Endodermal cell (in vitro differentiated cells): ENCODE results near the gene PCTP. TPM values are rescaled to one million over a fixed set of nuclear protein-coding genes. Genes with fewer than 3 reads are reported as not detected.

Experiments
- DNase-seq: peaks from one replicate; pipeline ENCODE4 v3.0.0-alpha.2; 2017
- H3K27ac ChIP-seq: 2 replicates; pipeline ENCODE4 v1.5.1; 2013; ENCODE audit warnings: mild to moderate bottlenecking, low read depth, low read length, moderate library complexity
- H3K27me3 ChIP-seq: 2 replicates; pipeline ENCODE4 v1.6.1; 2013; ENCODE audit warnings: mild to moderate bottlenecking, low read length, moderate library complexity; ENCODE audit not compliant: insufficient read depth, control insufficient read depth, poor library complexity, severe bottlenecking
- H3K36me3 ChIP-seq: 2 replicates; pipeline ENCODE4 v1.7.0; 2013; ENCODE audit warnings: mild to moderate bottlenecking, low read length, moderate library complexity; ENCODE audit not compliant: control insufficient read depth, insufficient read depth
- H3K4me1 ChIP-seq: one replicate; pipeline ENCODE4 v1.7.0; 2013; ENCODE audit warnings: low read length; ENCODE audit not compliant: control insufficient read depth, insufficient read depth
- H3K4me3 ChIP-seq: 2 replicates; pipeline ENCODE4 v1.5.1; 2013; ENCODE audit warnings: mild to moderate bottlenecking, low read length, moderate library complexity
- H3K9ac ChIP-seq: 2 replicates; pipeline ENCODE4 v1.6.1; 2013; ENCODE audit warnings: mild to moderate bottlenecking, low read length, moderate library complexity; ENCODE audit not compliant: poor library complexity, severe bottlenecking; ENCODE audit errors: extremely low read depth
- H3K9me3 ChIP-seq: 2 replicates; pipeline ENCODE4 v1.6.1; 2013; ENCODE audit warnings: mild to moderate bottlenecking, low read length, moderate library complexity; ENCODE audit not compliant: control insufficient read depth
- H3K27ac Mint-ChIP-seq: 2 replicates; pipeline ENCODE4 v1.8.0; 2020; ENCODE audit warnings: mixed read lengths
- H3K27me3 Mint-ChIP-seq: 2 replicates; pipeline ENCODE4 v1.8.0; 2021; ENCODE audit warnings: mild to moderate bottlenecking, mixed read lengths; ENCODE audit not compliant: insufficient read depth
- H3K36me3 Mint-ChIP-seq: 2 replicates; pipeline ENCODE4 v1.8.0; 2020; ENCODE audit warnings: low read depth, mixed read lengths
- H3K4me1 Mint-ChIP-seq: 2 replicates; pipeline ENCODE4 v1.8.0; 2020; ENCODE audit warnings: mixed read lengths
- H3K4me3 Mint-ChIP-seq: 2 replicates; pipeline ENCODE4 v1.8.0; 2020; ENCODE audit warnings: mild to moderate bottlenecking, moderate library complexity, mixed read lengths
- H3K9me3 Mint-ChIP-seq: 2 replicates; pipeline ENCODE4 v1.8.0; 2020; ENCODE audit warnings: mild to moderate bottlenecking, mixed read lengths
- CTCF ChIP-seq: fragments of 200-600 bp; sonication (generic); conservative IDR thresholded peaks from 2 replicates; pipeline ENCODE4 v1.5.0; 2021; ENCODE audit warnings: antibody characterized with exemption, mild to moderate bottlenecking
- WGBS, 2 experiments: methylation state at CpG; one replicate each; pipeline versions ENCODE4 v1.1.5 to v1.1.7; 2013; ENCODE audit warnings: missing lambda C conversion rate in 2 of 2, mixed read lengths in 1 of 2; ENCODE audit not compliant: insufficient coverage in 1 of 2, insufficient read length in 1 of 2; 5-methylcytosine and 5-hydroxymethylcytosine counted together
- total RNA-seq, 2 donors: library from RNA; stranded (reverse); fragmentation: NEBNext Ultra II Directional in 1 of 2; extraction: Animal tissue kit (Norgen Biotek cat#: 25700) in 1 of 2; gene quantifications; 2 replicates in 1 of 2; 3 replicates in 1 of 2; pipeline ENCODE4 v1.2.1, GENCODE V29; 2021

PCTP gene
- total RNA-seq, 2 donors from 2014 or later: 29.0 to 47.2 TPM

GRCh38 chr17:55727920-55728319 lies 22.9 kb upstream of the PCTP start:
- Histone ChIP-seq H3K27ac (no peak overlapping the region), H3K9ac (no peak overlapping the region), H3K4me1 (peaks cover 12% of the 10 kb centered on the region), H3K9me3 (no peaks in the 10 kb centered on the region), H3K27me3 (no peaks in the 10 kb centered on the region), H3K36me3 (no peaks in the 10 kb centered on the region), H3K4me3 (no peak overlapping the region)
- no peak for DNase-seq
- TF ChIP-seq CTCF: no peak
- H3K36me3 Mint-ChIP-seq: no peaks in the 10 kb centered on the region
- WGBS, 2 experiments: 80% methylated on average over 1 of the region's 1 CpG; no CpG with 5 or more reads in 1 of the 2 experiments
- no peaks in the 10 kb centered on the region for H3K27me3 Mint-ChIP-seq
- peaks cover 33% of the 10 kb centered on the region for H3K4me1 Mint-ChIP-seq
- no peak overlapping the region for H3K27ac Mint-ChIP-seq
- H3K9me3 Mint-ChIP-seq: no peaks in the 10 kb centered on the region
- no peak overlapping the region for H3K4me3 Mint-ChIP-seq

GRCh38 chr17:55728361-55728760 lies 22.5 kb upstream of the PCTP start:
- Mint-ChIP-seq H3K4me1 (peaks cover 29% of the 10 kb centered on the region), H3K36me3 (no peaks in the 10 kb centered on the region), H3K27me3 (no peaks in the 10 kb centered on the region), H3K9me3 (no peaks in the 10 kb centered on the region), H3K4me3 (no peak overlapping the region), H3K27ac (no peak overlapping the region)
- no peak overlapping the region for H3K27ac ChIP-seq
- H3K9ac ChIP-seq: no peak overlapping the region
- H3K4me3 ChIP-seq: no peak overlapping the region
- no peak for TF ChIP-seq CTCF
- 80% methylated on average over 5 of the region's 5 CpGs for WGBS, 2 experiments
- no peaks in the 10 kb centered on the region for H3K36me3 ChIP-seq
- H3K9me3 ChIP-seq: no peaks in the 10 kb centered on the region
- no peaks in the 10 kb centered on the region for H3K27me3 ChIP-seq
- no peak for DNase-seq
- H3K4me1 ChIP-seq: peaks cover 12% of the 10 kb centered on the region

- no peak overlapping the region for H3K27ac Mint-ChIP-seq
These were observed 22.0 kb upstream of the PCTP start for GRCh38 chr17:55728833-55729232.

More at GRCh38 chr17:55728833-55729232, 22.0 kb upstream of the PCTP start:
- peaks cover 12% of the 10 kb centered on the region for H3K4me1 ChIP-seq
- no peak overlapping the region for H3K27ac ChIP-seq
- Mint-ChIP-seq H3K36me3 (no peaks in the 10 kb centered on the region), H3K4me1 (peaks cover 29% of the 10 kb centered on the region), H3K27me3 (no peaks in the 10 kb centered on the region), H3K9me3 (no peaks in the 10 kb centered on the region), H3K4me3 (no peak overlapping the region)
- no peak overlapping the region for H3K4me3 ChIP-seq
- TF ChIP-seq CTCF: no peak
- H3K9ac ChIP-seq: no peak overlapping the region
- 79 to 92% methylated on average over 5 of the region's 5 CpGs for WGBS, 2 experiments
- H3K36me3 ChIP-seq: no peaks in the 10 kb centered on the region
- H3K27me3 ChIP-seq: no peaks in the 10 kb centered on the region
- DNase-seq: no peak
- no peaks in the 10 kb centered on the region for H3K9me3 ChIP-seq
